Glutamatergic neuron (in vitro differentiated cells): ENCODE measurements around the gene GLI3. TPM values are rescaled to one million over a fixed set of nuclear protein-coding genes. Genes with fewer than 3 reads are reported as not detected.

Experiments used
- DNase-seq: peaks from one replicate; pipeline ENCODE4 v3.0.0; 2022
- H3K27ac Mint-ChIP-seq: one replicate; pipeline ENCODE4 v1.8.0; 2020; ENCODE audit warnings: mild to moderate bottlenecking, mixed read lengths, inconsistent platforms; ENCODE audit not compliant: unreplicated experiment
- H3K27me3 Mint-ChIP-seq: one replicate; pipeline ENCODE4 v1.8.0; 2020; ENCODE audit warnings: mild to moderate bottlenecking, moderate library complexity, mixed read lengths, inconsistent platforms; ENCODE audit not compliant: unreplicated experiment
- H3K36me3 Mint-ChIP-seq: one replicate; pipeline ENCODE4 v1.8.0; 2020; ENCODE audit warnings: mild to moderate bottlenecking, mixed read lengths, inconsistent platforms; ENCODE audit not compliant: unreplicated experiment
- H3K4me1 Mint-ChIP-seq: one replicate; pipeline ENCODE4 v1.8.0; 2020; ENCODE audit warnings: mild to moderate bottlenecking, low read depth, mixed read lengths, inconsistent platforms; ENCODE audit not compliant: unreplicated experiment
- H3K4me3 Mint-ChIP-seq: one replicate; pipeline ENCODE4 v1.8.0; 2020; ENCODE audit warnings: mild to moderate bottlenecking, mixed read lengths, inconsistent platforms; ENCODE audit not compliant: unreplicated experiment
- H3K9me3 Mint-ChIP-seq: one replicate; pipeline ENCODE4 v1.8.0; 2020; ENCODE audit warnings: mild to moderate bottlenecking, moderate library complexity, mixed read lengths, inconsistent platforms; ENCODE audit not compliant: unreplicated experiment
- CTCF ChIP-seq: fragments of 200-600 bp; sonication (generic); IDR thresholded peaks from one replicate; pipeline ENCODE4 v1.5.0; 2021; ENCODE audit not compliant: partially characterized antibody, unreplicated experiment
- total RNA-seq: library from RNA; stranded (reverse); fragmentation: NEBNext Ultra II Directional; extraction: Animal tissue kit (Norgen Biotek cat#: 25700); gene quantifications from one replicate; pipeline ENCODE4 v1.2.1, GENCODE V29; 2021; ENCODE audit not compliant: unreplicated experiment

Gene GLI3
- total RNA-seq, 1 donor from 2014 or later = 2.9 TPM

GRCh38 chr7:41928166-41928565, 308.8 kb downstream of the GLI3 start:
- H3K27me3 Mint-ChIP-seq = peaks cover 2% of the 10 kb centered on the region
- H3K4me3 Mint-ChIP-seq = no peak overlapping the region
- TF ChIP-seq CTCF = no peak
- H3K9me3 Mint-ChIP-seq = no peaks in the 10 kb centered on the region
- no peaks in the 10 kb centered on the region for H3K36me3 Mint-ChIP-seq
- no peaks in the 10 kb centered on the region for H3K4me1 Mint-ChIP-seq
- no peak overlapping the region for H3K27ac Mint-ChIP-seq
- no peak for DNase-seq

- no peak for DNase-seq
- peaks cover 2% of the 10 kb centered on the region for H3K27me3 Mint-ChIP-seq
- H3K36me3 Mint-ChIP-seq = no peaks in the 10 kb centered on the region
- H3K4me1 Mint-ChIP-seq = no peaks in the 10 kb centered on the region
- H3K9me3 Mint-ChIP-seq = peaks cover 2% of the 10 kb centered on the region
- no peak for TF ChIP-seq CTCF
- H3K4me3 Mint-ChIP-seq = no peak overlapping the region
- no peak overlapping the region for H3K27ac Mint-ChIP-seq
Measured at GRCh38 chr7:41927380-41927779, 309.6 kb downstream of the GLI3 start.

GRCh38 chr7:41925946-41926345, 311.1 kb downstream of the GLI3 start:
- peaks cover 3% of the 10 kb centered on the region for H3K4me1 Mint-ChIP-seq
- H3K9me3 Mint-ChIP-seq = peaks cover 2% of the 10 kb centered on the region
- H3K36me3 Mint-ChIP-seq = no peaks in the 10 kb centered on the region
- no peak for DNase-seq
- H3K27me3 Mint-ChIP-seq = peaks cover 2% of the 10 kb centered on the region
- no peak for TF ChIP-seq CTCF
- H3K4me3 Mint-ChIP-seq = no peak overlapping the region
- H3K27ac Mint-ChIP-seq = no peak overlapping the region

GRCh38 chr7:41924796-41925195, 312.2 kb downstream of the GLI3 start:
- Mint-ChIP-seq H3K27me3 (peaks cover 2% of the 10 kb centered on the region), H3K4me3 (no peak overlapping the region), H3K9me3 (peaks cover 2% of the 10 kb centered on the region), H3K27ac (no peak overlapping the region), H3K4me1 (peaks cover 3% of the 10 kb centered on the region), H3K36me3 (no peaks in the 10 kb centered on the region)
- TF ChIP-seq CTCF = no peak
- no peak for DNase-seq

GRCh38 chr7:41922373-41922772, 314.6 kb downstream of the GLI3 start:
- peaks cover 2% of the 10 kb centered on the region for H3K9me3 Mint-ChIP-seq
- no peak overlapping the region for H3K27ac Mint-ChIP-seq
- H3K4me3 Mint-ChIP-seq = no peak overlapping the region
- DNase-seq = no peak
- H3K36me3 Mint-ChIP-seq = no peaks in the 10 kb centered on the region
- H3K4me1 Mint-ChIP-seq = peaks cover 3% of the 10 kb centered on the region
- TF ChIP-seq CTCF = no peak
- no peaks in the 10 kb centered on the region for H3K27me3 Mint-ChIP-seq
